ENCODE results near the gene LKAAEAR1. TPM values are rescaled to one million over a fixed set of nuclear protein-coding genes. Genes with fewer than 3 reads are reported as not detected.

Gene LKAAEAR1
- polyA plus RNA-seq, 1 experiment: not detected

DNA sequence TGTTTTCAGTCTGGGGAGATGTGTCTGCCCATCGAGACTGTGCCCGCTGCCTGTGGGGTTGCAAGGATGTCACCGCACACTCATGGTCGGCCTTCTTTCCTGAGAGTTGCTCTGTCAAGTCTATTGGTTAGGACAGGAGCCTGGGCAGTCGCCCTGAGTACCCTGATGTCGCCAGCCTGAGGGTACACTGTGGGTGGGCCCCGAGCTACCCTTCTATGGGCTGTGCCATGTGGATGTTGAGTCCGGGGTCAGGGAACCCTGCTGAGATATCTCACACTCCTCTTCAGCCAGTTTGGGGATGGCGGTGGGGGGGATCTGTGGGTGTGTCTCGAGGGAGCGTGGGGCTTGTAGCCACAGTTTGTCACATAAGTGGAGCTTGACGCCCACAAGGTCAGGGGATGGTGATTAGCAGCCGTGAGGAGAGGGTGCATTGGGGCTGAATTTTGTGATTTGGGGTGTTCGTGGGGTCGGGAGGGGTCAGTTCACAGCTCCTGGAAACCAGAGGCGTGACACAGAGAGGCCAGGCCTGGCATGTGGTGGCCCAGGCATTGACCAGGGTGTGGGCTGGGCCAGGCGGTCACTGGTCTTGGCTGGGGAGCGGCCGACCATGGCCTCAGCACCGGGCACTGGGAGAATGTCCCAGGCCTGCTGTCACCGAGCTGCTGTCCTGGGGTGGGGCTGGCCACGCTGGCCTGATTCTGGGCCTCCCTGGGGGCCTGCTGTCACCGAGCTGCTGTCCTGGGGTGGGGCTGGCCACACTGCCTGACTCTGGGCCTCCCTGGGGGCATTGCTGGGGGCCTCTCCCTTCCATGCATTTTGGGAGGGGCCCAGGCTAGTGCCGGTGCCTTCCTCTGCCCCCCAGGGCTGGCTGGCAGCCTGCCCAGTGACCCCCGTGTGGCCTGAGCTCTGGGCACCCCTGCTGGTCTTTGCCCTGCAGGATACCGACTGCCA is 24.8 kb upstream of the LKAAEAR1 start:
- no peaks in the 10 kb centered on the region for H3K36me3 ChIP-seq (ENCODE audit: control insufficient read depth, insufficient read depth, low read length)
- no peak for DNase-seq (ENCODE audit: low read depth)
- H3K27me3 ChIP-seq (ENCODE audit: control insufficient read depth, insufficient read depth, low read length): peaks cover 3% of the 10 kb centered on the region; the same call in 1 of the 2 replicates
- no peak overlapping the region for H3K4me3 ChIP-seq (ENCODE audit: low read depth, low read length)
- ChIA-PET POLR2A (no interaction called here), CTCF (interaction anchor here (1.6 to 4.2 kb wide), 2 partner anchors 9 to 11 kb away, joined by 3 to 20 read pairs; no protein-coding TSS in a partner anchor)
- TF ChIP-seq, protein P1, sequence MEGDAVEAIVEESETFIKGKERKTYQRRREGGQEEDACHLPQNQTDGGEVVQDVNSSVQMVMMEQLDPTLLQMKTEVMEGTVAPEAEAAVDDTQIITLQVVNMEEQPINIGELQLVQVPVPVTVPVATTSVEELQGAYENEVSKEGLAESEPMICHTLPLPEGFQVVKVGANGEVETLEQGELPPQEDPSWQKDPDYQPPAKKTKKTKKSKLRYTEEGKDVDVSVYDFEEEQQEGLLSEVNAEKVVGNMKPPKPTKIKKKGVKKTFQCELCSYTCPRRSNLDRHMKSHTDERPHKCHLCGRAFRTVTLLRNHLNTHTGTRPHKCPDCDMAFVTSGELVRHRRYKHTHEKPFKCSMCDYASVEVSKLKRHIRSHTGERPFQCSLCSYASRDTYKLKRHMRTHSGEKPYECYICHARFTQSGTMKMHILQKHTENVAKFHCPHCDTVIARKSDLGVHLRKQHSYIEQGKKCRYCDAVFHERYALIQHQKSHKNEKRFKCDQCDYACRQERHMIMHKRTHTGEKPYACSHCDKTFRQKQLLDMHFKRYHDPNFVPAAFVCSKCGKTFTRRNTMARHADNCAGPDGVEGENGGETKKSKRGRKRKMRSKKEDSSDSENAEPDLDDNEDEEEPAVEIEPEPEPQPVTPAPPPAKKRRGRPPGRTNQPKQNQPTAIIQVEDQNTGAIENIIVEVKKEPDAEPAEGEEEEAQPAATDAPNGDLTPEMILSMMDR (IDR thresholded peaks at IDR 0.05; ENCODE audit: insufficient read depth, low read depth, low read length): no peak

DNA sequence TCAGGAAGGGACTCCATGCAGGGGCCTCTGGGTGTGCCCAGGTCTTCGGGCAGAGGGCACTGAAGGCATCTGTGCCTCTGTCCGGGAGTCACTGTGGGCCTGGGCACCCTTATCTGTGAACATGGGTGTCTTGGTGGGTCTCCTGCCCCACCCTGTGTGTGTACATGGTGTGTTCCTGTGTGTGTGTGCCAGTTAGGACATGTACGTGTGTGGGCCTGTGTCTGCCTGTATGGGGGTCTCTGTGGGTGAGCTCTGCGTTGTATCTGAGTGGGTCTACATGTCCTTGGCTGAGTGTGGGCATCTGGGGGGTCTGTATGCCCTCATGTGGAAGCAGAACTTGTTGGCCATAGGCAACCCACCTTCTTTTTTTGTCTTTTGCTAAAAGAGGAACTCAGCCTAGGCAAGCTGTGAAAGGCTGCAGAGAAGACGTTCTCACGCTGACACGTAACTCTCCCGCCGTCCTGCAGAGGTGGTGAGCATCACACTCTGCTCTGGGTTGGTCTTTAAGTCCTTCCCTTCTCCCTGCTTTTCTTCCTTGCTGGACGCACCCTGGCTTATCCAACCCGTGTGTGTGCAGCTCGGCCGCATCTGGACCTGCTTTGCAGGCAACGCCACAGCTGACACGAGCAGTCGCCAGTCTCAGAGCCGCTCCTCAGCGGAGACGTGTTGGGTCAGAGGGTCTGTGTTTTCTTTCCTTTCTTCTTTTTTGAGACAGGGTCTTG is 23.7 kb upstream of the LKAAEAR1 start:
- H3K36me3 ChIP-seq (ENCODE audit: control insufficient read depth, insufficient read depth, low read length): no peaks in the 10 kb centered on the region
- H3K27me3 ChIP-seq (ENCODE audit: control insufficient read depth, insufficient read depth, low read length): peaks cover 6% of the 10 kb centered on the region
- TF ChIP-seq, protein P1 (IDR thresholded peaks at IDR 0.05; ENCODE audit: insufficient read depth, low read depth, low read length): no peak
- POLR2A ChIA-PET: no interaction called here
- CTCF ChIA-PET: interaction anchor here (4.2 kb wide), 1 partner anchor 12 kb away, joined by 20 read pairs; no protein-coding TSS in a partner anchor
- DNase-seq (ENCODE audit: low read depth): no peak
- no peak overlapping the region for H3K4me3 ChIP-seq (ENCODE audit: low read depth, low read length)

DNA sequence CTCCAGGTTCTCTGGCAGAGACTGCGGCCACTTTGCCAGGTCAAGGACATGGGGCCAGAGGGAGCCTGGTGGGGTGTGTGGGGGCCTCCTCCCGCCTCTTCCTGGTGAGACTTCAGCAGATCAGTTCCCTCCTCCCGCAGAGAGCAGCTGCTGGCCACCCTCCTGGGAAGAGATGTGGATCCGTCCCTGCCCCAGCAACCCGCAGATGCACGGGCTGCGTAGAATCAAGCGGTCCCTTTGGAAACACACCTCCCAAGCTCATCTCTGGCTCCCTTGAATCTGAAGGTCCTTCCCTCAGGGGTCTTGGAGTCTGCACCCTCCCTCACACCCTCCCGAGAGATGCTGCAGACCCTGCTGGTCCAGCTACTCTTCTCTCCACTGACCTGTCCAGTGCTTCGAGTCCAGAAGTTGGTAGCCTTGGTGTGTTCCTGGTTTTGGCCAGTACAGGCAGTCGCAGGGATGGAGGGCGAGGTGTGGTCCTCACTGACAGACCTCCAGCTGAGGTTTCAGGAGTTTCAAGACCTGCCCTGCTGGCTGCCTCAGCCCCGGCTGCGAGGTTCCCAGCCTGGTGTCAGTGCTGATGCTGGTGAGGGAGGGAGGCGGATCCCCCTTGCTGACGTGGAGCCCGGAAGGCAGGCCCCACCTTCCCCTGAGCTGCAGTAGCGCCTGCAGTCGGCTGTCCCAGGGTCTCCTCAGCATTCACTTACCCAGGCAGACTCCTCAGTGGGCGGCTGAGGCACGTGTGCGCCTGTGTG is 23.0 kb upstream of the LKAAEAR1 start, which contains the start of gene NPBWR2:
Gene NPBWR2 (minus strand): TSS at position 585 of the 755 bp plus-strand sequence. CDS start 734 bp downstream, outside the sequence.
- DNase-seq (ENCODE audit: low read depth): no peak
- POLR2A ChIA-PET: no interaction called here
- CTCF ChIA-PET: interaction anchor here (4.2 kb wide), 1 partner anchor 13 kb away, joined by 20 read pairs; no protein-coding TSS in a partner anchor

DNA sequence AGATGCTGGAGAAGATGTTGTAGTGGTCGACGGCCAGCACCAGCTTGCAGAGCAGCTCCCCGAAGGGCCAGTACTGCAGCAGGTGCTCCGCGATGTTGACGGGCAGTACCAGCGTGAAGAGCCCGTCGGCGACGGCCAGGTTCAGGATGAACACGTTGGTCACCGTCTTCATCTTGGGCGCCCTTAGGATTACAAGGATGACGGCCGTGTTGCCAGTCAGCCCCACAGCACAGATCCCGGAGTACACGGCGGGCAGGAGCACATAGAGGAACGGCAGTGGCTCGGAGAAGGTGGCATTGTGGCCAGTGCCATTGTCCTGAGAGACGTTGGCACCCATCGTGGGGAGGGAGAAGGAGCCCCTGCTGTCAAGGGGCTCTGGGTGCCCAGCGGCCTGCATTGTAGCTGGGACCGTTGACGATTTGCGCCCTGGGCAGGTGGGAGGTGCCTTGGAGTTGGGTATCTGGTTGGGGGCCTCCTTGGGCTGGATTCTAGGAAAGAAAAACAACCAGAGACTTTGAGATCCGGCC is 22.3 kb upstream of the LKAAEAR1 start:
- no peak for DNase-seq (ENCODE audit: low read depth)
- TF ChIP-seq, protein P1 (IDR thresholded peaks at IDR 0.05; ENCODE audit: insufficient read depth, low read depth, low read length): no peak
- Histone ChIP-seq H3K4me3 (ENCODE audit: low read depth, low read length) (no peak overlapping the region), H3K36me3 (ENCODE audit: control insufficient read depth, insufficient read depth, low read length) (no peaks in the 10 kb centered on the region), H3K27me3 (ENCODE audit: control insufficient read depth, insufficient read depth, low read length) (peaks cover 14% of the 10 kb centered on the region)
- POLR2A ChIA-PET: no interaction called here
- CTCF ChIA-PET: interaction anchor here (4.2 kb wide), 1 partner anchor 14 kb away, joined by 20 read pairs; no protein-coding TSS in a partner anchor

More for the DNA sequence above, 23.0 kb upstream of the LKAAEAR1 start, which contains the start of gene NPBWR2:
- peaks cover 8% of the 10 kb centered on the region for H3K27me3 ChIP-seq (ENCODE audit: control insufficient read depth, insufficient read depth, low read length)
- no peaks in the 10 kb centered on the region for H3K36me3 ChIP-seq (ENCODE audit: control insufficient read depth, insufficient read depth, low read length)
- TF ChIP-seq, protein P1 (IDR thresholded peaks at IDR 0.05; ENCODE audit: insufficient read depth, low read depth, low read length): no peak
- no peak within 1 kb of the TSS for H3K4me3 ChIP-seq (ENCODE audit: low read depth, low read length)
